Activated T-helper 2 cell treated with anti-CD3 and anti-CD28 coated beads, Interferon-gamma antibody, Interleukin-2, Interleukin-4, amounts not matched to agents 10 μg/mL and 5 μg/mL and 100 μg/mL, durations not matched to agents 14 hours and 24 hours and 36 hours (primary cell): ENCODE results near the gene IKZF3. TPM values are rescaled to one million over a fixed set of nuclear protein-coding genes. Genes with fewer than 3 reads are reported as not detected.
"Not testable (repeated sequence)": the region's sequence is repeated elsewhere in the genome, so short reads cannot be mapped to it uniquely, and the experiment has no call there.

Experiments used
- DNase-seq: peaks from one replicate; pipeline ENCODE4 v3.0.0; 2021; ENCODE audit warnings: low spot score
- H3K27ac Mint-ChIP-seq: one replicate; pipeline ENCODE4 v1.8.0; 2021; ENCODE audit warnings: mixed read lengths
- H3K27me3 Mint-ChIP-seq: one replicate; pipeline ENCODE4 v1.8.0; 2021; ENCODE audit warnings: low read depth, mixed read lengths
- H3K36me3 Mint-ChIP-seq: one replicate; pipeline ENCODE4 v1.8.0; 2021; ENCODE audit warnings: low read depth, mixed read lengths
- H3K4me1 Mint-ChIP-seq: one replicate; pipeline ENCODE4 v1.8.0; 2021; ENCODE audit warnings: low read depth, mixed read lengths
- H3K4me3 Mint-ChIP-seq: one replicate; pipeline ENCODE4 v1.8.0; 2021; ENCODE audit warnings: low read depth, mild to moderate bottlenecking, moderate library complexity, mixed read lengths
- H3K9me3 Mint-ChIP-seq: one replicate; pipeline ENCODE4 v1.8.0; 2021; ENCODE audit warnings: mixed read lengths
- intact Hi-C: fragments of 100-400 bp; cut with micrococcal nuclease; formaldehyde crosslinking; loops from one replicate; pipeline ENCODE4 v1.15.1; 2023
- total RNA-seq: library from RNA; stranded (reverse); gene quantifications from 2 replicates; pipeline ENCODE4 v1.2.3, GENCODE V29; 2022

IKZF3 gene
- total RNA-seq, 1 donor from 2014 or later, result 18.3 TPM

GRCh38 chr17:39764171-39764570 lies 99.9 kb downstream of the IKZF3 start:
- intact Hi-C loops, result loop anchor here (10.0 kb wide), 1 partner anchor 79 kb away; the partner anchor contains the start of gene PGAP3
- not testable (repeated sequence) for DNase-seq, H3K27ac Mint-ChIP-seq, H3K4me3 Mint-ChIP-seq, H3K27me3 Mint-ChIP-seq, H3K9me3 Mint-ChIP-seq
- Mint-ChIP-seq H3K4me1 (peaks cover 41% of the 10 kb centered on the region), H3K36me3 (peaks cover 75% of the 10 kb centered on the region)

DNA sequence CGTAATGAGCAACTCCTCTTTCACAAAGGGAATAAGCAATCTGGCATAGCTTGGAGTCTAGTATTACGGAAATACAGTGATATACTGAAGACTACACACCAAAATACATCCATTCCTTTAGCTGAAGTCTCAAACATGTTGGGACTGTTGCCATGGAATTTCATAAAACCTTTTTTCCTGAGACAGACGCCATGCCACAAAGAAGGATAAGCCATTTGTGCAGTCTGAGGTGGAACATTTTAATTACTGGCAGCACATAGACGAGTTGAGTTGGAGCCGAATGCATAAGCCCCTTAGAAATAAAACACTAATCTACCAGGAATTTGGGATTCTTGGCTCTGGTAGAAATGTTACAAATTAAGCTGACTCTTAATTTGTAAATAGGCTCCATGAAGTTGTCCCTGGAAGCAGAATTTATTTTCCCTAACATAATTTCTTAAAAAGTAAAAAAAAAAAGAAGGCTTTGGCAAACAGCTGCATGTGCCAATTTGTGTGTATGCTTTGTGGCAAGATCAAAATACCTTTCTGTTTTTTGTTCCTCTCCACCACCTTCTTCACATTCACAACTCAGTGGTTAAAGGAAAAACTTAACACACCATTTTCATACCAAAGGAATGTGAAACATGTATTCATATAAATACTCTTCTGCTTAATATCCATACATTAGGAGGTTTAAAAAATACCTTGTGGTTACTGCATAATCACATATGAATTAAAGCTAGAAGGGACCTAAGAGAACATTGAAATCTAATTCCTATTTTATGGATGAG lies 100.9 kb downstream of the IKZF3 start:
- no peak overlapping the region for H3K27ac Mint-ChIP-seq
- intact Hi-C loops, result loop anchor here (10.0 kb wide), 1 partner anchor 78 kb away; the partner anchor contains the start of gene PGAP3
- H3K4me1 Mint-ChIP-seq, result peaks cover 40% of the 10 kb centered on the region
- no peak overlapping the region for H3K4me3 Mint-ChIP-seq
- no peaks in the 10 kb centered on the region for H3K9me3 Mint-ChIP-seq
- peaks cover 74% of the 10 kb centered on the region for H3K36me3 Mint-ChIP-seq
- H3K27me3 Mint-ChIP-seq, result no peaks in the 10 kb centered on the region
- DNase-seq, result no peak

DNA sequence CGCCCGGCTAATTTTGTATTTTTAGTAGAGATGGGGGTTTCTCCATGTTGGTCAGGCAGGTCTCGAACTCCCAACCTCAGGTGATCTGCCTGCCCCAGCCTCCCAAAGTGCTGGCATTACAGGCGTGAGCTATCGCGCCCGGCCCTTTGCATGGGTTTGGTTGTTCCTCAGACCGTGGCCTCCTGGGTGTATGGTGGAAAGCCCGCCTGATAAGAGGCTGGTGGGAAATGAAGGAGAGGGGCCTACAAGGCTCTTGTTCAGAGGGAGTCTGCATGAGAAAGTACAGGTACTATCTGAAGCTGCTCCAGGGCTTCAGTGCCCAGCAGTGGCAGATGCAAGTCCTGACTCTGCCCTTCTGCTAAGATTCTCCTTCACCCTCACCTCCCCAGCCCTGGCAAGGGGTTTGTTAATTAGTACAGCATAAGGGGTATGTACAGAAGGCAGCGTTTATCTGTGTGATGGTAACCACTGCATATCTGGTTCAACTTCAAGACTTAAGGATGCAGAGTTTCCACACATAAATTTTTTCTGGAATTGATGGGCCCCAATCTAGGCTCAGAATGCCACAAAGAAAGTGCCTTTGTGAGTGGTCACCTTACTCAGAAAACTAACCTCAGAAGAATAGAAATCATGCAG lies 102.1 kb downstream of the IKZF3 start:
- Mint-ChIP-seq H3K36me3 (peaks cover 63% of the 10 kb centered on the region), H3K27me3 (no peaks in the 10 kb centered on the region), H3K9me3 (no peaks in the 10 kb centered on the region), H3K4me3 (no peak overlapping the region), H3K4me1 (peaks cover 41% of the 10 kb centered on the region), H3K27ac (no peak overlapping the region)
- DNase-seq, result no peak
- intact Hi-C loops, result loop anchor here (10.0 kb wide), 1 partner anchor 77 kb away; the partner anchor contains the start of gene PGAP3

- H3K4me1 Mint-ChIP-seq, result peaks cover 47% of the 10 kb centered on the region
- peaks cover 37% of the 10 kb centered on the region for H3K36me3 Mint-ChIP-seq
- no peaks in the 10 kb centered on the region for H3K27me3 Mint-ChIP-seq
- DNase-seq, result no peak
- H3K4me3 Mint-ChIP-seq, result no peak overlapping the region
- no peak overlapping the region for H3K27ac Mint-ChIP-seq
- no peaks in the 10 kb centered on the region for H3K9me3 Mint-ChIP-seq
- intact Hi-C loops, result loop anchor here (2.0 kb wide), 1 partner anchor 108 kb away; no protein-coding TSS in a partner anchor
Measured at GRCh38 chr17:39759204-39759603, 104.9 kb downstream of the IKZF3 start.

DNA sequence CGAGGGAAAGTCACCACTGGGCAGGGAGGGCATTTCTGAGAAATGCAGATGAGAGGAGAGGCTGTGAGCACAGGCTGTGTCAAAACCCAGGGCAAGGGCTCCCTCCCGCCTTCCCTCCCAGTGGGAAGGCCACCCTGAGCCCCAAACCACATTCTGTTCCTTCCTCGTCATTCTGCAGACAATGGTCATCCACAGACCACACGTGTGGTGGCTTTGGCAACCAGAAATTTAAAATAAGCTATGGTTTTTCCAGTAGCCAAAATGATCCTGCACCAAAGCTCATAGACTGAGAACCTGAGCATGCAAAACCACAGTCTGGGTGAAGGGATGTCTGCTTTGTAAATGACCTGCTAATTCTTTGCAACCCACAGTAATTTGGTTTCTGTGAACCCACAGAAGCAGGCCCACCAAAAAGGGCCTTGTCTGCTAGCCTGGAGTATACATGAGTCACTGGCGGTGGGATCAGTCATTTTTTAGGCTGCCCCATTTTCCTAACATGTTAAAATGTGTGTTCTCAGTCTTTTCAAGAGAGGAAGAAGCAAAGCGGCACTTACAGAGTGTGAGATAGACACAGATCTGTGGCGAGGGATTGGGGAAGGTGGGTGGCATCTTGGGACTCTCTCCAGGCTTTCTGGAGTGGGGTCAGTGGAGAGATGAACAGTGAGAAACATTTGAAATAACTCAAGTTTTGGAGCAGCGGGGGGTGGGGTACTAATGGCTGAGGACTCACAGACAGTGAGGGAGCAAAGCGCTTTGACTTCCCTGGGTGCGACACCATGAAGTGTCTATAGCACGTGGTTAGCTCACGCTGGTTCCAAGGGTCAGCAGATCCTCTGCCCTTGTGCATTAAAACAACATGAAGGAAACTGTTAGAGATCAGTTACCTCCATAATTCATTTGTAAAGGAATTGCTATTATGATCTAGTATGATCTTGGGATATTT lies 105.9 kb downstream of the IKZF3 start:
- Mint-ChIP-seq H3K27ac (peak overlapping the region; percentile 73), H3K4me1 (peaks cover 51% of the 10 kb centered on the region), H3K27me3 (no peaks in the 10 kb centered on the region), H3K36me3 (peaks cover 33% of the 10 kb centered on the region), H3K9me3 (no peaks in the 10 kb centered on the region), H3K4me3 (peak overlapping the region; percentile 9)
- peak; percentile 21 for DNase-seq
- intact Hi-C loops, result loop anchor here (1.0 to 2.0 kb wide), 3 partner anchors 12 to 109 kb away; no protein-coding TSS in a partner anchor

DNA sequence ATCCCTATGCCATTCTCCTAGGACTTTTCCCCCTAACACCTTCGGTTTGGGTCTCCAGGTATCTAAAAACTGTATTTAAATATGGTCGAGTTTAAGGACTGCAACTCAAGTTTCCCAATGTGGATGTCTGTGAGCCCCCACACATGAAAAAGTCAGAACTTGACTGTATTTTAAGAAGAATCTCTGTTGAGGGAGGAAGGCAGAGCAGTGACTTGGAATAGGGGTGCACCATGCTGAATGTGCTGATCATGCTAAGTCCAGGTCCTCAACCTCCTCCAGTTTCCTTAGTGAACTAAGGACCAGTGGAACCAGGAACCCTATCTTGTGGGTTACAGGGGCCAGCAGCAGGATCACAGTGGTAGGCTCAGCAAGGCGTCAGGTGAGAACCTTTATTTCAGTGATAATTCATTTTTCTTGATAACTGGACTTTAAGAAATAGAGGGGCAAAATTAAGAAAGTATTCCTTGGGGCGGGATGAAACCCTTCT lies 106.9 kb downstream of the IKZF3 start:
- no peak overlapping the region for H3K4me3 Mint-ChIP-seq
- intact Hi-C loops, result no loop called here
- H3K27ac Mint-ChIP-seq, result peak overlapping the region; percentile 18
- no peaks in the 10 kb centered on the region for H3K9me3 Mint-ChIP-seq
- H3K4me1 Mint-ChIP-seq, result peaks cover 51% of the 10 kb centered on the region
- peaks cover 24% of the 10 kb centered on the region for H3K36me3 Mint-ChIP-seq
- DNase-seq, result no peak
- no peaks in the 10 kb centered on the region for H3K27me3 Mint-ChIP-seq

DNA sequence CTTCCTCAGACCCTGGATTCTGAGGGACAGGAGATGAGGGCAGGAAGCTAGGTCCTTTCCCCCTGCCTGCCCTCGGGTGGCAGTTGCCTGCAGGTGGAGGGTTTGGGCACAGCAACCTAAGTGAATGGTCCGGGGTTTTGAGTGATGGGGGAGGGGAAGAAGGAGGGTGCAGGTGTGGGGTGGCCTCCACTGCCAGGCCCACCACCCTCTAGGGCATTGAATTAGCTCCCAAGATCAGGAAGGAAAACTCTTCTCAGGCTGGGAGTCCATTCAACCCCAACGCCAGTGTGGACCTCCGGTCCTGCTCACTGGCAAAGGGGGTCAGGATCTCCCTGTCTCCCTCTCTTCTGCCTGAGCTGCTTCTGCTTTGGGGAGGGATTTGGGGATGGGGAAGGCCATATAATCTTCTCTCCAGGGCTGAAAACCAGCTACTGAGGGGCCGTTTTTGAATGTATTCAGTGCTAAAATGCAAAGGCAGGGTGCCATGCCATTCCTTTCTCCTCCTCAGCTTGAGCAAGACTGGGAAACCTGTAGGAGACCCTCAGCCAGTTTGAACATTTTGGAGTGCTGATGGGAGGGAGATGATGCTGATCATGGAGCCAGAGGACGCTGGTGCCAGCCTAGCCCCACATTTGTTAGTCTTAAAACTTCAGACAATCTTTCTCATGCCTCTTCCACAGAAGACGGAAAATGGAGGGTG lies 107.6 kb downstream of the IKZF3 start:
- H3K4me3 Mint-ChIP-seq, result no peak overlapping the region
- H3K4me1 Mint-ChIP-seq, result peaks cover 53% of the 10 kb centered on the region
- intact Hi-C loops, result no loop called here
- peaks cover 21% of the 10 kb centered on the region for H3K36me3 Mint-ChIP-seq
- no peak for DNase-seq
- no peaks in the 10 kb centered on the region for H3K27me3 Mint-ChIP-seq
- no peaks in the 10 kb centered on the region for H3K9me3 Mint-ChIP-seq
- H3K27ac Mint-ChIP-seq, result peak overlapping the region; percentile 75

DNA sequence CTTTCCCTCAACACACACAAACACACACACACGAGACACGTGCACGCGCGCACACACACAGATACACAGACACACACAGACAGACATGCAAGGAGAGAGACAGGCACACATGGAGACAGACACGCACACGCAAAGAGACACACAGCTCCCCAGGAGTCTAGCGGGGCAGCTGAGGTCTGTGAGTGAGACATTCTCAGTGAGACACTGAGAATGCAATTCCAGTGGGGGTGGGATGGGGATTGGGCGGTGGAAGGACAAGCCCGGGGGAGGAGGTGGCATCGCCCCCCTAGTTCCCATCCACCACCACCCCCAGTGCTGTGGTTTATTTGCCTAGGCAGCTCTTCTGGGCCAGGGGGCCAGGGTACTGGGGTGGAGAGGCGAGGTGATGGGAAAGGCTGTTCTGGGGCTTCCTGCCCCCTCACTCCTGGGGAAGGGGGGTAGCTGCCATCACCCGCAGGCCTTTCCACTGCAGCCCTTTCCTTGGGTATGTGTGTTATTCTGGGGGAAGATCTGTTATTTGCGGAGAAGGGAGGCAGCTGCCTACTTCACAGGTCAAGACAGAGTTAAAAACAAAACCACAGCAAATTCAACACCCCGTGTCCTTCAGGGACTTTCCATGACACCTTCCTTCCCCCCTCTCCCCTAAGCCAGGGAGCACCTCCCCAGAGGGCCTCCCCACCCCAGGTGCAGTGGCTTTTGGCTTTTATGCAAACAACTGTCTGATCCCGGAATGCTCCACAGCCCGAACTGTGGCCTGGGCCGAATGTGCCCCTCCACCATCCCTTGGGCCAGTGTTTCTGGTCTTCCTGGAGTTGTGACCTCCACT lies 108.3 kb downstream of the IKZF3 start:
- intact Hi-C loops, result no loop called here
- peaks cover 16% of the 10 kb centered on the region for H3K36me3 Mint-ChIP-seq
- DNase-seq, result peak; percentile 17
- H3K4me1 Mint-ChIP-seq, result peaks cover 53% of the 10 kb centered on the region
- H3K27me3 Mint-ChIP-seq, result no peaks in the 10 kb centered on the region
- peak overlapping the region; percentile 51 for H3K4me3 Mint-ChIP-seq
- H3K9me3 Mint-ChIP-seq, result no peaks in the 10 kb centered on the region
- peak overlapping the region; percentile 75 for H3K27ac Mint-ChIP-seq

DNA sequence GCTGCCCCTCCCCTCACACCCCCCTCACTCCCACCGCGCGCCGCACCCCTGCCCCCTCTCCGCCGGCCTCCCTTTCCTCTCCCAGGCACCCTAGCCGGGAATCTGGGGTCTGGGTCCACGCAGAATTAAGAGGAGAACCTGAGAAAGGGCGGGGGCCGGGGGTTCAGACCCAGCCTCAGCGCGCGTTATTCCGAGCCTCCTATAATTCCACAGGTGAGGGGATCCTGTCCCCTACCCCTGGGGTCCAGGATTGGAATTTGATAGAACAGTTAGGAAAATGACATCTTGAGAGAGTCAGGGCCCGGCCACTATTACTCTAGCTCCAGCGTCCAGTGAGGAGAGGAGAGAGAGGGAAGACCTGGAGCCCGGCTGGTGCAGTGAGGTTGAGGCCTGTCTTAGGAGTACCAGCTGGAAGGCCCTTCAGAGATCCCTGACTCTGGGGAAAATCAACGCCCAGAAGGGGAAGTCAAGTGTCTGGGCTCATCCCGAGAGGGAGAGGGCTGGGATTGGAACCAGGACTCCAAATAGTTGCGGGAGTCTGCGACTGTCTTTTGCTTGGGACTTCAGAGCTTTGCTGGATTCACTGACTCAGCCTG lies 109.1 kb downstream of the IKZF3 start:
- H3K36me3 Mint-ChIP-seq, result peaks cover 15% of the 10 kb centered on the region
- intact Hi-C loops, result loop anchor here (1.0 to 5.0 kb wide), 5 partner anchors 112 to 227 kb away; partner anchors contain the start of genes LRRC3C, ORMDL3, PSMD3 and STARD3
- peak overlapping the region; percentile 51 for H3K4me3 Mint-ChIP-seq
- peak overlapping the region; percentile 75 for H3K27ac Mint-ChIP-seq
- H3K4me1 Mint-ChIP-seq, result peaks cover 53% of the 10 kb centered on the region
- DNase-seq, result no peak
- H3K27me3 Mint-ChIP-seq, result no peaks in the 10 kb centered on the region
- H3K9me3 Mint-ChIP-seq, result no peaks in the 10 kb centered on the region

DNA sequence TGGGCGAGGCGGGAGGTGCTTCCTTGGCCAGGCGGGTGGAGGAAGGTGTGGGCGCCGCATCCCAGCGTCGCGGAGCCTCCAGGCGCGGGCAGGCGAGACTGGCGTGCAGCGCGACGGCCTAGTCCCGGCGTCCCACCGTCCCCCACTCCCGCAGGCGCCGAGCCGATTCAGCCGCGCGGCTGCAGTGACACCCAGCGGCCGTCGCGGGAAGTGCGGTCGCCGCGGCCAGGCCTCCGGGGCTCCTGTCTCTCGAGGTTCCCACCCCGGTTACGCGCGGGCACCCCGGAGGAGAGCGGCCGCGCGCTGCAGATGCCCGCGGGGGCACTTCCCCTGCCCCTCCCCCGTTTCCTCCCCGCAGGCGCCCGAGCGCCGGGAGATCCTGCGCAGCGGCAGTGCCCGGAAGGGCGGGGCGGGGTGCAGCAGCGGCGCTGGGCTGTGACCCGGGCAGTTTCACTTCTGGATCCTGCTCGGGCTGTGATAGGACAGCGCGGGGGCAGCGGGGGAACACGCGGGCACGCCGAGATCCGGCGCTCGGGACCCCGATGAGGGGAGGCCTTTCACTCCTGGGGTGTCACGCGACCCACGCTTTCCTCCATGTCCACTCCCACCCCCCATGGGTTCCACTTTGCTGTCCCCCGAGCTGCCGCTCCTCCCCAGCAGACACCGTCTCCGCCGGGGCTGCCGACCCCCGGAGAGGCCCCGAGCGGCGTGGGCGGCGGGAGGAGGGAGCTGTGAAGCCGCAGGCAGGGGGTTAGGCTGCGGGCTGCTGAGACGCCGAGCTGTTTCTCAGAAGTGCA lies 109.8 kb downstream of the IKZF3 start:
- H3K4me3 Mint-ChIP-seq, result peak overlapping the region; percentile 19
- H3K27me3 Mint-ChIP-seq, result no peaks in the 10 kb centered on the region
- intact Hi-C loops, result loop anchor here (1.0 to 5.0 kb wide), 5 partner anchors 113 to 228 kb away; partner anchors contain the start of genes LRRC3C, ORMDL3, PSMD3 and STARD3
- H3K27ac Mint-ChIP-seq, result peak overlapping the region; percentile 56
- no peaks in the 10 kb centered on the region for H3K9me3 Mint-ChIP-seq
- peaks cover 10% of the 10 kb centered on the region for H3K36me3 Mint-ChIP-seq
- H3K4me1 Mint-ChIP-seq, result peaks cover 52% of the 10 kb centered on the region
- peak; percentile 98 for DNase-seq
